ENCODE data around the gene PRTFDC1. TPM values are rescaled to one million over a fixed set of nuclear protein-coding genes. Genes with fewer than 3 reads are reported as not detected.

PRTFDC1 gene
- total and polyA plus RNA-seq, 5 donors from 2014 or later: 0.37 to 1.6 (median 1.3) TPM; not detected in 2

DNA sequence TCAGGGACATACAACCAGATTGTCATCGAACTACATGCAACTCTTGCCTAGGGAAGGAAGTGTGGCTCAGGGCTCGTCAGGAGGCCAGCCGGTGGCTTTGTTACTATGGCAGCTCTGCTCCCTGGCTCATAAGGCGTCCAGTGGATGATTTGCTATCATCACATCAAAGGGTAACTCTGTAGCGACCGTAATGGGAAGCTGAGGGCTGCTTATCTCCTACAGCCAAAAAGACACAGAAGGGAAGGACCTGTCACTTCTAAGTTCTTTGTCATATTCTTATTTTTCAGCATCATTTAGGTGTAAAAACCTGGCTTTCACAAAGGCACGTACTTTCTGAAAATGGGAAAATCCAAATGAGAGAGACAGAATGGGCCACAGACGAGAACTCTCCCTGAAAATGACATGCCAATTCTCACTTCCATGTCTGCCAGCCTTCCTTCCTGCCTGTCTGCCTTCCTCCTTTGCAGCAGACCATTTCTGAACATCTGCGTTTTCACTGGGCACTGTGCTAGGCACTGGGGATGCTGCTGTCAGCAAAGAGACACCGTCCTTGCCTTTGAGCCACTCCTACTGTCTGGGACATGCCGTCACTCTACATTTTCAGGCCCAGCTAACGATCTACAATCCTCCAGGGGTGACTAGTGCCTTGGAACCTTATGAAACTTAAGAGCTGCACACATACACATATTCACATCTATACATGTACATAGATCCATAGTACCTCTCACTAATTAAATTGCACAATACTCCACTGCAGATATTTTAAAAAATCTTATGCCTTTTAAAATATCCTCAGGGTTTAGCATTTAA lies 36.6 kb upstream of the PRTFDC1 start:
- H3K27me3 ChIP-seq (ENCODE audit: control insufficient read depth, insufficient read depth, low read length): peaks cover 2% of the 10 kb centered on the region
- peaks cover 32% of the 10 kb centered on the region for H3K27me3 Mint-ChIP-seq
- H3K4me3 ChIP-seq (ENCODE audit: low read depth, low read length): no peak overlapping the region
- ATAC-seq (ENCODE audit: low read depth in 2 of 2) (no peak), DNase-seq (no peak)
- no peak overlapping the region for H3K4me3 Mint-ChIP-seq
- no peaks in the 10 kb centered on the region for H3K36me3 Mint-ChIP-seq
- no peaks in the 10 kb centered on the region for H3K9me3 Mint-ChIP-seq
- H3K27ac Mint-ChIP-seq: no peak overlapping the region
- H3K9me3 ChIP-seq (ENCODE audit: control insufficient read depth in 2 of 2, low read length in 2 of 2): no peaks in the 10 kb centered on the region
- no peaks in the 10 kb centered on the region for H3K4me1 Mint-ChIP-seq
- no peaks in the 10 kb centered on the region for H3K4me1 ChIP-seq (ENCODE audit: control insufficient read depth, insufficient read depth, low read length, poor library complexity, severe bottlenecking)
- no peak overlapping the region for H3K27ac ChIP-seq (ENCODE audit: insufficient read depth, low read length, poor library complexity, severe bottlenecking)
- H3K36me3 ChIP-seq (ENCODE audit: control insufficient read depth, insufficient read depth, low read length): no peaks in the 10 kb centered on the region

DNA sequence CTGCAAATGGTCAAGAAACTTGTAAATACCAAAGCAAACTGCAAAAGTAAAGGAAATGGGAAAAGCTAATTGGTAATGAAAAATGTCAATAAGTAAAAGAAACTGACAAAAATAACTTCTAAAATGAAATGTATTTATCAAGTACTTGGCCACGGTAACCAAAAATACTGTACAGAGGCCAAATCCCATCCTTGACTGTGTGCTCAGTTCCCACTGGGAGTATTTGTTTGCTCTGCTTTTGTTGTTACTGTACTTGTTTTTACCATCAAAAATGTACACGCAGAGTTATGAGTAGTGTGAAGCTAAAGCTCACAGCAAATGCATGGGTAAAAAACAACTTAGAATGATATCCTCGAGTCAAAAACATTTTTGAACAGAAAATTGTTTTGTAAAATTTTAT lies 32.5 kb upstream of the PRTFDC1 start:
- Mint-ChIP-seq H3K4me3 (no peak overlapping the region), H3K9me3 (peaks cover 0 to 5% (median 0%) of the 10 kb centered on the region in 7 donors), H3K27ac (no peak overlapping the region), H3K4me1 (peaks cover 4 to 11% (median 6%) of the 10 kb centered on the region in 4 donors), H3K36me3 (no peaks in the 10 kb centered on the region), H3K27me3 (peaks cover 6% of the 10 kb centered on the region)
- no peak overlapping the region for H3K27ac ChIP-seq (ENCODE audit: insufficient read depth, low read length, poor library complexity, severe bottlenecking)
- ATAC-seq (ENCODE audit: low read depth in 2 of 2) (no peak), DNase-seq (no peak)
- H3K4me3 ChIP-seq (ENCODE audit: low read depth, low read length): no peak overlapping the region
- peaks cover 2% of the 10 kb centered on the region for H3K27me3 ChIP-seq (ENCODE audit: control insufficient read depth, insufficient read depth, low read length)
- no peaks in the 10 kb centered on the region for H3K9me3 ChIP-seq (ENCODE audit: control insufficient read depth in 2 of 2, low read length in 2 of 2)
- H3K4me1 ChIP-seq (ENCODE audit: control insufficient read depth, insufficient read depth, low read length, poor library complexity, severe bottlenecking): no peaks in the 10 kb centered on the region
- no peaks in the 10 kb centered on the region for H3K36me3 ChIP-seq (ENCODE audit: control insufficient read depth, insufficient read depth, low read length)

DNA sequence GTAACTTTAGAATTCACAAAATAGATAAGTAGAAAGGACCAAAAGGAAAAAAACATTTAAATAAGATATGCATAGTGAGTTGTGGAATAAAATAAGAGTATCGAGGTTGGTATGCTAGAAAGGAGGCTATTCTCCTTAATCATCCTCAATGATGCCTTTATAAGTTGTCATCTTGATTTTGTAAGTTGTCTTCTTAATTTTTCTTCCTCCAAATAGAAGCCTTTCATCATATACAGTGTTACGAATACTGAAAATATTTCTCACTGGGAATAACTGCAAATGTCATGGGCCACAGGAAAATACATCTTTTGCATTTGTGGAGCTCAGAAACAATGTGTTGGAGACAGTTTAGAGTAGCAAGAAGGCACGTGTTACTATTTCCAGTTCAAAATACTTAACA lies 31.5 kb upstream of the PRTFDC1 start:
- Mint-ChIP-seq H3K4me1 (peaks cover 4 to 11% (median 6%) of the 10 kb centered on the region in 4 donors), H3K4me3 (no peak overlapping the region), H3K27ac (no peak overlapping the region), H3K36me3 (no peaks in the 10 kb centered on the region), H3K9me3 (peaks cover 0 to 6% (median 0%) of the 10 kb centered on the region in 7 donors), H3K27me3 (peaks cover 6% of the 10 kb centered on the region)
- no peak for DNase-seq
- Histone ChIP-seq H3K4me1 (ENCODE audit: control insufficient read depth, insufficient read depth, low read length, poor library complexity, severe bottlenecking) (no peaks in the 10 kb centered on the region), H3K27me3 (ENCODE audit: control insufficient read depth, insufficient read depth, low read length) (no peaks in the 10 kb centered on the region), H3K4me3 (ENCODE audit: low read depth, low read length) (no peak overlapping the region), H3K36me3 (ENCODE audit: control insufficient read depth, insufficient read depth, low read length) (no peaks in the 10 kb centered on the region), H3K27ac (ENCODE audit: insufficient read depth, low read length, poor library complexity, severe bottlenecking) (no peak overlapping the region), H3K9me3 (ENCODE audit: control insufficient read depth in 2 of 2, low read length in 2 of 2) (no peaks in the 10 kb centered on the region)
- ATAC-seq (ENCODE audit: low read depth in 2 of 2): no peak

DNA sequence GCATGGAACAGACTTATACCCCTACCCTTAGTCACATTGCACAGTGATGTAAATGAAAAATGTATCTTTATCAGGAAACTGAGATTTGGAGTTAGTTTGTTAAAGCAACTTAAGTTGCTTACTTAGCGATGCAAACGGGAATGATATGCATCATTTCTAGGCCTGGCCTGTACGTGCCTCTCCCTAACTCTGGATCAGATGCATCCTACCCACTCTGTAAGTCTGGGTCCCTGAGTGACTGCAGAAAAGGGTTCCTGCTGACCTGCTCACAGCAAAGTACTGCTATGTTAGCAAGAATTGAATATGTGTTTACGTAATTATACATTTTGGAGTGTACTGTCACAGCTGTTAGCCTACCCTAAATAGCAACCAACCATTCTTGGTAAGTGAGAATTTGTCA lies 30.7 kb upstream of the PRTFDC1 start:
- Histone ChIP-seq H3K4me1 (ENCODE audit: control insufficient read depth, insufficient read depth, low read length, poor library complexity, severe bottlenecking) (no peaks in the 10 kb centered on the region), H3K27ac (ENCODE audit: insufficient read depth, low read length, poor library complexity, severe bottlenecking) (no peak overlapping the region), H3K36me3 (ENCODE audit: control insufficient read depth, insufficient read depth, low read length) (no peaks in the 10 kb centered on the region), H3K9me3 (ENCODE audit: control insufficient read depth in 2 of 2, low read length in 2 of 2) (no peaks in the 10 kb centered on the region), H3K4me3 (ENCODE audit: low read depth, low read length) (no peak overlapping the region), H3K27me3 (ENCODE audit: control insufficient read depth, insufficient read depth, low read length) (no peaks in the 10 kb centered on the region)
- no peak for DNase-seq
- Mint-ChIP-seq H3K9me3 (peaks cover 0 to 6% (median 0%) of the 10 kb centered on the region in 7 donors), H3K36me3 (no peaks in the 10 kb centered on the region), H3K27me3 (peaks cover 6% of the 10 kb centered on the region), H3K27ac (no peak overlapping the region), H3K4me3 (no peak overlapping the region), H3K4me1 (peaks cover 4 to 11% (median 6%) of the 10 kb centered on the region in 4 donors)
- ATAC-seq (ENCODE audit: low read depth in 2 of 2): no peak

DNA sequence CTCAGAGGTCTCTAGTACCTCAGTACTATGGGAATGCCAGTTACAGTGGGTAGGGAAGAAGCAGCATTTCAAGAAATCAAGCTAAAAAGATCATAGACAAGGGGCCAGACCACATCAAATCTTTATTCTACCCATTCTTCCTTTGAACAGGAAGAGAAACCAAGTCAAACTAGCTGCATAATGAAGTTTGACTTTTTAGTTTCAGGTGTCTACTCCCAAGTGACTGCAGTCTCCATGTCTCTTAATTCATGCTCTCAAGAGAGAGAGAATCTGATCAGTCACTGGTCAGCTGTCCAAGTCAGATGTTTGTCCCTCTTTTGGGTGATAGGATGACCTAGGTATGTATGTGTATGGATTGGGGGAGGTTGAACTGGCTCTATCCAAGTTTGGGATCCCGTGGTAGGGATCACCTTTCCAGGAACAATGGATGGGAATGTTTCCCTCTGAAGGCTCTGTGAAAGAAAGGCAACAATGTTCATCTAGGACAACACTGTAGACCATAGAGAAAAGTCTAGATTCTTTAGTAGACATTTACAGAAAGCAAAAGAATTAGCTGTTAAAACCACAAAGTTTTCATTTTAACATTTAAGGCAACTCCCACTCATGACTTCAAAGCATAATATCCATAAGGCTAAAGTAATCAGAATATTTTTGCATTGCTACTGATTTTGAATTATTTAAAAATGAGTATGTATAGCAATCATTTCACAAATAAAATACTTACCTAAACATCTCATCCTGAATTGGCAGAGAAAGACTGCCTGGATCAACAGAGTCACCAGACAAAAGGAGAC lies 30.1 kb upstream of the PRTFDC1 start:
- no peaks in the 10 kb centered on the region for H3K27me3 ChIP-seq (ENCODE audit: control insufficient read depth, insufficient read depth, low read length)
- H3K4me1 ChIP-seq (ENCODE audit: control insufficient read depth, insufficient read depth, low read length, poor library complexity, severe bottlenecking): no peaks in the 10 kb centered on the region
- no peak overlapping the region for H3K4me3 ChIP-seq (ENCODE audit: low read depth, low read length)
- no peak for ATAC-seq (ENCODE audit: low read depth in 2 of 2)
- no peak overlapping the region for H3K27ac Mint-ChIP-seq
- peaks cover 0 to 6% (median 0%) of the 10 kb centered on the region in 7 donors for H3K9me3 Mint-ChIP-seq
- H3K27me3 Mint-ChIP-seq: peaks cover 6% of the 10 kb centered on the region
- no peak overlapping the region for H3K27ac ChIP-seq (ENCODE audit: insufficient read depth, low read length, poor library complexity, severe bottlenecking)
- DNase-seq: no peak
- H3K9me3 ChIP-seq (ENCODE audit: control insufficient read depth in 2 of 2, low read length in 2 of 2): no peaks in the 10 kb centered on the region
- H3K4me1 Mint-ChIP-seq: peaks cover 4 to 11% (median 6%) of the 10 kb centered on the region in 4 donors
- no peaks in the 10 kb centered on the region for H3K36me3 ChIP-seq (ENCODE audit: control insufficient read depth, insufficient read depth, low read length)
- H3K4me3 Mint-ChIP-seq: no peak overlapping the region
- no peaks in the 10 kb centered on the region for H3K36me3 Mint-ChIP-seq

DNA sequence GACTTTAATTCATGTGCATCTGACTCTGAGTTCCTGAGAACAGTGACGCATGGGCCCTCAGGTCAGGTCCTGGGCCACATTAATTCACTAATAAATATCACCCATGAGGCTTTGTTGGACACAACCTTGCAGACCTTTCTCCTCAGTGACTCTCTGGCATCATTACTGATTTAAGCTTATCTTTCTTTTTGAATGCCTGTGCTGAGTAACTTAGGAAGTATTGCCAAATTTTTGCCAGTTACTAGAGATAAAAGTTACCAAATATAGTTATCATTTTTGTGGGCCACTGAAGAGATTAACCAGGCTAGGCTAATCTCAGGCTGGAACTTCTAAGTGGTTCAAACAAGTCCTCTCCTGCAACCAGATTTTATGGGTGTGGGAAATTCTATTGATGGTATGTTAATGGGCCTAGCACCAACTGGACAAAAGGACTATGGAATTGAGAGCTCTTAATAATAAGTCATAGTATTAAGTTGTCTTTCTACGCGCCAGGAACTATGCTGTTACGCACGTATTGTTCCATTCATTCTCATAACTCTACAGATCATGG lies 28.8 kb upstream of the PRTFDC1 start:
- Histone ChIP-seq H3K27ac (ENCODE audit: insufficient read depth, low read length, poor library complexity, severe bottlenecking) (no peak overlapping the region), H3K4me1 (ENCODE audit: control insufficient read depth, insufficient read depth, low read length, poor library complexity, severe bottlenecking) (no peaks in the 10 kb centered on the region), H3K4me3 (ENCODE audit: low read depth, low read length) (no peak overlapping the region), H3K9me3 (ENCODE audit: control insufficient read depth in 2 of 2, low read length in 2 of 2) (no peaks in the 10 kb centered on the region), H3K36me3 (ENCODE audit: control insufficient read depth, insufficient read depth, low read length) (no peaks in the 10 kb centered on the region), H3K27me3 (ENCODE audit: control insufficient read depth, insufficient read depth, low read length) (no peaks in the 10 kb centered on the region)
- DNase-seq (no peak), ATAC-seq (ENCODE audit: low read depth in 2 of 2) (no peak)
- no peaks in the 10 kb centered on the region for H3K36me3 Mint-ChIP-seq
- no peak overlapping the region for H3K4me3 Mint-ChIP-seq
- H3K27me3 Mint-ChIP-seq: no peaks in the 10 kb centered on the region
- H3K9me3 Mint-ChIP-seq: peaks cover 0 to 6% (median 0%) of the 10 kb centered on the region in 7 donors
- H3K27ac Mint-ChIP-seq: no peak overlapping the region
- peaks cover 4 to 11% (median 6%) of the 10 kb centered on the region in 4 donors for H3K4me1 Mint-ChIP-seq

DNA sequence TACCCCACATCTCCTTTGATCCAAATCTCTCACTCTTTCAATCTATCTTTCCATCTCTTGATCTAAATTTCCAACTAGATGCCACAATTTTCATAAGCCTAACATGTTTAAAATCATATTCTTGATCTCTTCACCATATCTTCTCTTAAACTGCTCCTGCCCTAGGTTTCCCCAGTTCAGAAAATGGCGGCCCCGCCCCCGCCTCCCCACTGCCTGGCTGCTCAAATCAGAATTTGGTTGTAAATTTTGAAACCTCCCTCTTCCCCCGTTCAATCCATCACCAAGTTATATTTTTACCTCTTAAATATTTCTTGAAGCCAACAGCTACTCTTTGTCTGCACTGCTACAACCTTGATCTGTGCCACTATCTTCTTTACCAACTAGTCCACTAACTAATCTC lies 27.3 kb upstream of the PRTFDC1 start:
- Mint-ChIP-seq H3K4me3 (no peak overlapping the region), H3K4me1 (peaks cover 4 to 11% (median 6%) of the 10 kb centered on the region in 4 donors), H3K27me3 (no peaks in the 10 kb centered on the region), H3K27ac (no peak overlapping the region), H3K9me3 (peaks cover 0 to 6% (median 0%) of the 10 kb centered on the region in 7 donors), H3K36me3 (no peaks in the 10 kb centered on the region)
- Histone ChIP-seq H3K27ac (ENCODE audit: insufficient read depth, low read length, poor library complexity, severe bottlenecking) (no peak overlapping the region), H3K27me3 (ENCODE audit: control insufficient read depth, insufficient read depth, low read length) (no peaks in the 10 kb centered on the region), H3K36me3 (ENCODE audit: control insufficient read depth, insufficient read depth, low read length) (no peaks in the 10 kb centered on the region), H3K4me1 (ENCODE audit: control insufficient read depth, insufficient read depth, low read length, poor library complexity, severe bottlenecking) (no peaks in the 10 kb centered on the region), H3K9me3 (ENCODE audit: control insufficient read depth in 2 of 2, low read length in 2 of 2) (no peaks in the 10 kb centered on the region), H3K4me3 (ENCODE audit: low read depth, low read length) (no peak overlapping the region)
- DNase-seq (no peak), ATAC-seq (ENCODE audit: low read depth in 2 of 2) (no peak)
